ENCODE results near the gene ARNT2. TPM values are rescaled to one million over a fixed set of nuclear protein-coding genes. Genes with fewer than 3 reads are reported as not detected.
A peak's percentile ranks its signal among the peaks of the same experiment; 100 is the strongest.
"Not testable (repeated sequence)": the region's sequence is repeated elsewhere in the genome, so short reads cannot be mapped to it uniquely, and the experiment has no call there.

Gene ARNT2
- total RNA-seq, 1 experiment from 2014 or later = 3.1 TPM

DNA sequence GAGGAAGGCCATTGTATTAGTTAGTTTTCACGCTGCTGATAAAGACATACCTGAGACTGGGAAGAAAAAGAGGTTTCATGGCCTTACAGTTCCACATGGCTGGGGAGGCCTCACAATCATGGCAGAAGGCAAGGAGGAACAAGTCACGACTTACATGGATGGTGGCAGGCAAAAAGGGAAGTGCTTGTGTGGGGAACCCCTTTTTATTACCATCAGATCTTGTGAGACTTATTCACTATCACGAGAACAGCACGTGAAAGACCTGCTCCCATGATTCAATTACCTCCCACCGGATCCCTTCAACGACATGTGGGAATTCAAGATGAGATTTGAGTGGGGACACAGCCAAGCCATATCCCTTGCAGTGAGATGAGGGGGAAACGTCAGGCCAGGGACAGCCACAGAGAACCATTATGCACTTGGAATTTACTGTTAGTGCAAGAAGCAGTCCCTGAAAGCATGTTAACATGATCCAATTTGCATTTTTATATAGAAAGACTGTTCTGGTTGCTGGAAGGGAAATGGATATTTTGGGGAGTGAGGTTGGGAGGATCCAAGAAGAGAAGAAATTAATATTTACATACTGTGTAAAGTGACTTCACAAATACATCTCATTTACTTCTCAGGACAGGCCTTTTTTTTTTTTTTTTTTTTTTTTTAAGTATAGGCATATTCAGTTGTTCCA lies 87.1 kb downstream of the ARNT2 start:
- DNase-seq (ENCODE audit: low read depth) = no peak

DNA sequence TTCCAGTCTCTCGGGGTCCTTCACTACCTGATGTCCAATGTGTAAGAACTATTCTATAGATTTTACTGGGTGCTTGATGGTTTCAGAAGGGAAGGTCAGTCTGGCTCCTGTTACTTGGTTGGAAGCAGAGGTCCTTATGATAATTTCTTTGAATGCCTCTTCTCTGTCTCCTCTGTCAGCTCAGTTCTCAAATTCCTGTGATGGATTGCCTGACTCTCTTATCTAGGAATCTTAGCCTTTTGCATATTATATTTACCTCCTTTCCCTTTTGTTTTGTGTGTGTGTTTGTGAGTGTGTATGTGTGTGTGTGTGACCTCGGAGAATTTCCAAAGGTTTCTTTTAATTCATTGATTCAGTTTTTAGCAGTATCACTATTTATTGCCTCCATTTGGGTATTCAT lies 88.2 kb downstream of the ARNT2 start:
- no peak for DNase-seq (ENCODE audit: low read depth)

DNA sequence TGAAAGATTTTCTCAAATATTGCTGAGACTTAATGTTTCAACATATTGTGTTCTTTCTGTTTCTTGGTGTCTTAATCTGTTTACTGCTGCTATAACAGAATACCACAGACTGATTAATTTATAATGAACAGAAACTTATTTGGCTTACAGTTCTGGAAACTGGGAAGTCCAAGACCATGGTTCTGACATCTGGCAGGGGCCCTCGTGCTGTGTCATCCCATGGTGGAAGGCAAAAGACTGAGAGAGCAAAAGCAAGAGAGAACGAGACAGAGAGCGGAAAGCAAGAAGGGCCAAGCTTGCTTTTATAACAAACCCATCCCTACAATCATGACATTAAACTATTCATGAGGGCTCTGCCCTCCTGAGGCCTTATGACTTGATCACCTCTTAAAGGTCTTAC lies 88.7 kb downstream of the ARNT2 start:
- no peak for DNase-seq (ENCODE audit: low read depth)

DNA sequence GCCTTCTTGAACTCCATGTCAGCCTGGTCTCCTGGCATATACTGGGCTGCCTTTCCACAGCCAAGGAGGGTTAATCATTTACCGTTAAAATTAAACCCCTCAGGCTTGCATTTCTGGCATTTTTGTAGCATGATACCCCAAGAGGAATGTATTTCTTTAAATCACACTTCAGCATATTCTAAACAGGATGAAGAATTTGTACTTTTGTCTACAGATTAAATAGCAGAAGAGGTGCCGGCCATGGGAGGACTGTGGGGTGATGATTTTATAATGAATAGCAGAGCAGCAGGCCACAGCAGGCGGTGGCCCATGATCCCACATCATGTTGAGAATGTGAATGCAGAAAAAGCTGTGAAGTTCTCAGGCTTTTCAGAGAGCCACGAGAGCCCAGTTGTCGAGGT lies 90.2 kb downstream of the ARNT2 start:
- peak; percentile 85 for DNase-seq (ENCODE audit: low read depth)

DNA sequence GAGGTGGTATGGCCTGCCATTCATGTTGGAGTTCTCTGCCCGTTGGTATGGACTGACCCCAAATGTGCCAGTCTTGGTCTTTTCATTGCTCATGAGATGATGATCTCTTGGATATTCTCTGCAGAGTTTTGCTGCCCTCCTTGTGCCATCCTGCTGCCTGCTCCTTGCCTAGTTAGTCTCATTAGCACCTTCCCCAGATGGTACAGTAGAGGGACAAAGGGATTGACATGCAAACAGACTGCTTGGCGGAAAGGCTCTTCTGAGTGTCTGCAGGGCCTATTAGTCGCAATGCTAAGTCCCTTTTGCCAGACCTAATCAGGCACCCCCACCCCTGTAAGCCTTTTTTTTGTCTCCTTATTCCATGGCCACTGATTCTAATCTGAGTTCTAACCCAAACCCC lies 90.6 kb downstream of the ARNT2 start:
- no peak for DNase-seq (ENCODE audit: low read depth)

DNA sequence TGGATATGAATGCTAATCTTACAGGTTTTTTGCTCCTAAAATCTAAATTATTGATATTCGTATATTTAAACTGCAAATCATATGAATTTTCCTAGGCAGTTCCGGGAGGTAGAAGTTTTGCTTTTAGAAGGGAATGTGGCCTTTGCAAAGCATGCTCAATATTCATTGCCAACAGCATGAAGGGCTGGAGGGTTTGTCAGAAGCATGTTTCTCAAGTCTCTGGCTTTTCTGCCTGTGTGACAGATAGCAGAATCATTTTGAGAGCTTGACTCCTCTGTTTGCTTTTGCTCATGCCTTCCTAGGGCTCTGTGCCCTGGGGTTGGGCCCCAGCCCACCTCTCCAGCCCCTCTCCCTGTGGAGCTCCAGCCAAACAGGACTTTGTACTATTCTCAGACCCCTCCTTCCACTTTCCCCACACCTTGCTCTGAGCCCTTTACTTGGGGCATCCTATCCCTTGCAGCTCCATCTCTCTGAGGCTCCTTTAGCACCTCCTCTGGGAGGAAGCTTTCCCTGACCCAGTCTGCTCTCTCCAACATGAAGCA lies 91.3 kb downstream of the ARNT2 start:
- DNase-seq (ENCODE audit: low read depth) = no peak

DNA sequence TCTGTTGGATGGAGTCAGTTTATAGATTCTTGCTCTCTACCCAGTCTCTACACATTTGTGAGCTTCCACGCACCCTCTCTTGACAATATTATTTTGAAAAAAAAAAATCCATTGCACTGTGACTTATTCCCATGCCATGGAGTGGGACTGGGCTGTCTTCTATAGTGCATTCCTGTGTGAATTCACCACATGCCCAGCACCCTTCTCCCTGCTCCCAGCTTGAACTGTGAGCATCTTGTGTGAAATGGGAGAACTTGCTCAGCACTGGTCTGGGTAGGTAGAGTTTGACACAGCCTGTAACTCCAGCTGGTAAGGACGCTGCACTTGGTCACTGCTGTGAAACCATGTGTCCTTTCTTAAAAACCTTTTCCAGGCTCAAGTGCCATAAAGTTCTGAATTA lies 91.9 kb downstream of the ARNT2 start:
- DNase-seq (ENCODE audit: low read depth) = no peak

DNA sequence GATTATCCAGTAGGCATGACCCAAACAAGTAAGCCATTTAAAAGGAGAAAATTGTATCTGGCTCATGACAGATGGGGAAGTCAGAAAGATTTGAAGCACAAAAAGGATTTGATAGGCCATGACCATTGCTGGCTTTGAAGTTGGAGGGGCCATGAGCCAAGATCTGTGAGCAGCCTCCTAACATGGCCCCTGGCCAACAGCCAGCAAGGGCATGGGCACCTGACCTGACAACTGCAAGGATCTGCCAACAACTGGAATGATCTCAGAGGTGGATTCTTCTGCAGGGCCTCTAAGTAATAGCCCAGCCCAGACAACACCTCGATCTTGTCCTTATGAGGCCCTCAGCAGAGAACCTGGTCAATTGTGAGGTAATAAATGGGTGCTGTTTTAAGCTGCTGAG lies 93.0 kb downstream of the ARNT2 start:
- DNase-seq (ENCODE audit: low read depth) = no peak

DNA sequence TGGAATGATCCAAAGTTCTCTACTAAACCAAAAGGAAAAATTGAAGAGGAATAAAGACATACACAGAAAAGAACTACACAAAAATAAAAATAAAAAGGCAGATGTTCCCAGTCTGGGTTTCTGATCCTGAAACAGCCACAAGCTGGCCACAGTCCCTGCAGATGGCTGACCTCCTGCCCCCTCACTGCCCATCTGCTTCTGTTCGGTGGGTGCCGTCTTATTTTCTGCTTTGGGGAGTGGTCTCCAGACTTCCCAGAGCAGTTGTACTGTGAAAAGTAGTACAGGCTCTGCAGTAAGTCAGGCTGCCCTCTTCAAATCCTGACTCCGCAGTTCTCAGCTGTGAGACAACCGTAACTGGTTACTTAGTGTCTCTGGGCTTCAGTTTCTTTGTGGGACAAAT lies 94.5 kb downstream of the ARNT2 start:
- DNase-seq (ENCODE audit: low read depth) = no peak

DNA sequence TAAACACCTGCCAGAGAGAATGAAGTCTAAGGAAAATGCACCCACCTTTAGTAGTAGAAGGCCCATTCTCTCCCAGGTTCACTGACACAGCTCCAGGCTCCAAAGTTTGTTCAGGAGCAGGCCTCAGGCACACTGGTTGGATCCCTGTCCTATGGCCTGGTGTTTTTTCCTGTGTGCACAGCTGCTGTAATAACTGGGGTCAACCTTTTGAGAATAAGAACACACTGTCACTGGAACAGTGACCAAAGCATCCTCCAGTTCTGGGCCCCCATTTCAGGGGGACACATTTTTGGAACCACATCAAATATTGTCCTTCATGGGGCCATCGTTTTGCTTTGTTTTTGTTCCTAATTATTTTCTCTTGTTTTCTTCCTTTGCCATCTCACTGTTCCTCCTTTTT lies 95.8 kb downstream of the ARNT2 start:
- DNase-seq (ENCODE audit: low read depth) = no peak

DNA sequence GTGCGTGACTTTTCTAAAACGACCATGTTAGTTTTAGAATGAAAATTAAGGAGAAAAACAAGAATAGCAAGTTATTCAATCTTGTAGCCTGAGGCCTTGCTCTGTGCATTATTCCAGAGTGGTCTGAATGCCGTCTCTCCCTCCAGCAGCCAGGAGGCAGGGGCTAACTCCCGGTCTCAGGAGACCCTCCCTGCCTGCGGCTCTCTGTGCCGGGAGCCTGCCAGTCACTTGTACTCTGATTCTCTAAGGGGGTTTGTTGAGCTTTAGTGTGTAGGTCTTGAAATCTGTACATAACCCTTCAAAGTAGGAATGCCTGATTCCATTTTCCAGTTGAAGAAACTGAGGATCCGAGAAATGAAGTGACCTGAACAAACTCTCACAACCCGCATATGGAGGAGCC lies 97.3 kb downstream of the ARNT2 start:
- DNase-seq (ENCODE audit: low read depth) = no peak

DNA sequence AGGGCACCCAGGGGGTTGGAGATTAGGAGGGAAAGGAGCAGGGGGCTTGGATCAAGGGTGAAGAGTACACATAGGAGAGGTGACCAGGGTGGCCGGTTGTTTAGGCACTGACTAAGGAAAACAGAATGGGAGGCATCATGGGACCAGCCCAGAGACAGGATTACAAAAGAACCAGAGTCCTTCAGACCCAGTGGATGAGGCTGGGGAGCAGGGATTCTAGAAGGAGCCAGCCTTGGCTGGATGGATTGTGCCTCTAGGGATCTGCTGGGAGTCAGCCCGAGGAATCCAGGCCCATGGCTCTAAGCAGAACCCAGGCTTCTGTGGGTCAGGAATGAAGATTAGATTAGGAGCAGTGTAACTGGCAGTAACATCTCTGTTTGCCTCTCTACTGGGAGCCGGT lies 98.6 kb downstream of the ARNT2 start:
- no peak for DNase-seq (ENCODE audit: low read depth)

DNA sequence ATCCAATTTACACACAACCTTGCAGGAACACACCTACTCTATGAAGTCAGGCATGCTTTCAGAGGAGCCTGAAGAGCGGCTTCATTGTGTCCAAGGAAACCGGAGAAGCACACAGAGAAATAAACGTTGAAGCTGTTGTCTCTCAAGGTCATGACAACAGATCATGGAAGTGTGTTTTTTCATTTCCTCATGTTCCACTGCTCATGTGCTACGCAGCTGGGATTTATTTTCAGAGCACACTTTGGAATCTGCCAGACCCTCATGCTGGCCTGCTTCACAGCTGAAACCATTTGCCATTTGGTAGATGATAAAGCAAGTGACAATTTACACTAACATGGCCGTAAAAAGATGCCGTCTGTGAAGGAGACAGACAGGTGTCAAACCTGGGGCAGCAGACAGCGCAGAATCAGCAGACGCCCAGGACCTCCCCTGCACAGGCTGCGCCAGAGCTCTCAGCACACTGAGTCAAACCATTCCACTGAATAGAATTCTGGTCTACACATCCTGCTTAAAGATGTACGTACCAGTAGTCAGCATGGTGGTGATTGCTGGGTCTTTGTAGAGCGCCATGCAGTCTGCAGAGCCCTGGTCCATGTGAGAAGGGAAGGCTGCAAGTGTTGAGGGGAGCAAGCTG lies 99.3 kb downstream of the ARNT2 start:
- DNase-seq (ENCODE audit: low read depth) = no peak

DNA sequence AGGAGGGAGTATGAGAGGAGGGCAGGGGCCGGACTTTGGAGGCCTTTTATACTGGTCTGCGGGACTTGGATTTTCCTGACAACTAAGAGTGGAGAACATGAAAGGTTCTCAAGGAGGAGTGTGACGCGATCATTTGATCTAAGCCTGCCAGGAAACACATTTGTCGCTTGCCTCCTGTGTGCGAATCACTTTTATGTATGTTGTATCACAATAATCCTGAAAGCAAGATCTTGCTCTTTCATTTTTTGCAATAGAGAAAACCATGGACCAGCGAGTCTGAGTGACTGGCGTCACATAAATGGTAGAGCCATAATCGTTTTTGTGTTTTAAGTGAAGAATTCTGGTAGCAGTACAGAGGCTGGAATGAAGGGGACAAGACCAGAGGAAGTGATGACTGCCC lies 100.7 kb downstream of the ARNT2 start:
- DNase-seq (ENCODE audit: low read depth) = no peak

DNA sequence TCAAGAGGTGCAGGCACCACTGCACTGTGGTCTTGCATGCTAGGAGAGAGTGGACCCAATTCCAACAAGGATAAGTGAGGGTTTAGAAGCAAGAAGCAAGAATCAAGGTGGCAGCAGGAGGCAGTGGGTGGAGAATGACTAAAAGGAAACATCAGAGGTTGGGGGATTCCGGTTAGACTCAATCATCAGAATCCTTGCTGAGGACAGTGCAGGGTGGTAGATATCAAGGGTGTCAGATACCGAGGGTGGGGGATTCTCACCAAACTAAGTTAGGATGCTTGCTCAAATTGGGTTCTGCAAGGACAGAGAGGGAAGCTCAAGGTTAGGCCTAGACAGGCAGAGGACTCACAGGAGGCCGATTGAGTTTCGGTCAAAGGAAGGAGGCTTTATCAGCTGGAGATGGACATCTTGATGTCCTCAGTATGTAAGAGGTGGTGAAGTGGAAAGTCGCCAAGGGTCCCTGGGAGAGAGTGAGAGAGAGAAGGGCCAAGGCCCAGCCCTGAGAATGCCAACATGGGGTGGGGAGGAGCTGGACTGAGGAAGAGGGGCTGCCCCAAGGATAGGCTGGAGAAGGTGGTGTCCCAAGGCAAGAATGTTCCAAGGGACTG lies 102.2 kb downstream of the ARNT2 start:
- DNase-seq (ENCODE audit: low read depth) = no peak

DNA sequence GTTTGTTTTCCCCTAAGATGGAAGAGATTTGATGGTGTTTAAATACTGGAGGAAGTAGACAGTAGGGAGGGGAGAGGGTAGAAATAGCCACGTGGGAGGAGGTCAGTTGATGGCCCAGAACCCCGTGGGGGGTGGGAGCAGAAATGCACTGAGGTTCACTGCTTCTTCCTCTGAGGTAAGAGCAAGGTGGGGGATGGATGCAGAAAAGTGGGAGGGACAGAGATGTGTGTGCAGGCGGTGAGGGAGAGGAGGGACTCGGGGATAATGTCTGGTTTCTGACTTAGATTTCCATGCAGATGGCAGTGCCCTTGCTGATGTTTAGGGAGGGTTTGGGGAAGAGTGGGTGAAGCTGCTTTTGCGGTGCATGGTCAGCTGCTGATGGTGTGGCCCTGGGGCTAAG lies 102.9 kb downstream of the ARNT2 start:
- DNase-seq (ENCODE audit: low read depth) = peak; percentile 29

DNA sequence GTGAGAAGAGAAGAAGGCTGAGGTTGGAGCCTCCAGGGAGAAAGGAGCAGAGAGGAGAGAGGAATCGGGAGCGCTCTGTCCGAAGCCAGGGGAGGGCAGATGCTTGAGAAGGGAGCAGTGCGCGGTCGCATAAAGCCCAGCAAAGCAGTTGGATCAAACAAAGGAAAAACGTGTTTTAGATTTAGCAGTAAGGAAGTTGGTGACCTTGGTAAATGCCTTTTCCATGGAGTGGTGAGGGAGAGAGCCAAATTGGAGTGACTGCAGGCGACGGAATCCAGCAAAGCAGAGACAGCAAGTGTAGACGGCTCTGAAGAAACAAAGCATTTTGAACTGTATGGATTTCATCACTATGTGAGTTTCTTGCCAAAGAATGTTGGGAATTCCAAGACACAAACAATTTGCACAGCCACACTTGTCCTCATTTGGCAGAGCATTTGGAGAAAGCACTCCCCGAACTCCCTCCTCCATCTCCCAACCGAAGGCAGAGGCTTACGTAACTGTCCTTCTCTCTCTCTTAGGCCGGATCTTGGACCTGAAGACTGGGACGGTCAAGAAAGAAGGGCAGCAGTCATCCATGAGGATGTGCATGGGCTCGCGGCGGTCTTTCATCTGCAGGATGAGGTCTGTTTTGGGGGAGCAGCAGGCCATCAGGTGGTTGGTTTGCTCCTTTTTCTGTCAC lies 103.6 kb downstream of the ARNT2 start:
- DNase-seq (ENCODE audit: low read depth) = peak; percentile 51

DNA sequence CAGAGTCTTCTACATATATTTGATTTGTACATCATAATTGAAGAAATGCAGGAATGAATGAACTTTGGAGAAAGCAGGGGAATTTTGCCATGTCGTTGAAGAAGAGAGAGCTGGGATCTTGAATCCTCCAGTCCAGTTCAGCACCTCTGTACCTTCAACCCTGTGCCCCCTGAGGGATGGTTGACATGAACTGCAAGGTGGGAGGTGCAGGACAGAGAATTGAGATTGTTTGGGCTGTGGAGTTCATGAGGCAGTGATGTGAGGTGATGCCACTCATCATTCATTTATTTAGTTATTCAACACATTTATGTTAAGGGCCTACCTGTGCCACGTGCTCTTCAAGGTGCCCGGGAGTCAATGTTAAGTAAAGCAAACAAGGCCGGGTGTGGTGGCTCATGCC lies 104.6 kb downstream of the ARNT2 start:
- no peak for DNase-seq (ENCODE audit: low read depth)

DNA sequence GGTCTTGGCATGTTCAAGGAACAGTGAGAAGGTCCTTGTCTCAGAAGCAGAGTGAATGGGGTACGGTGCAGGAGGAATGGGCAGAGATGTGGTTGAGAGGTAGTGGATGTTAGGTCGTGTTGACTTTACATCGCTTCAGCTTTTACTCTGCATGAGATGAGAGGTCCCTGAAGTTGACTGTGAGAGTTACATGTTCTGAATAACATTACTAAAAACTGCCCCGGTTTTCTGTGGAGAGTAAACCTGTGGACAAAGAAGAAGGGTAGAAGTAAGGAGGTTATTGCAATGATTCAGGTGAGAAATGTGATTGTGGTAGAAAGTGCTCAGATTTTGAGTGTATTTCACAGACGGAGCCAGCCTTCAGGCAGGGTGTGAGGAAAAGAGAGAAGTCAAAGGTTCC lies 105.6 kb downstream of the ARNT2 start:
- no peak for DNase-seq (ENCODE audit: low read depth)

DNA sequence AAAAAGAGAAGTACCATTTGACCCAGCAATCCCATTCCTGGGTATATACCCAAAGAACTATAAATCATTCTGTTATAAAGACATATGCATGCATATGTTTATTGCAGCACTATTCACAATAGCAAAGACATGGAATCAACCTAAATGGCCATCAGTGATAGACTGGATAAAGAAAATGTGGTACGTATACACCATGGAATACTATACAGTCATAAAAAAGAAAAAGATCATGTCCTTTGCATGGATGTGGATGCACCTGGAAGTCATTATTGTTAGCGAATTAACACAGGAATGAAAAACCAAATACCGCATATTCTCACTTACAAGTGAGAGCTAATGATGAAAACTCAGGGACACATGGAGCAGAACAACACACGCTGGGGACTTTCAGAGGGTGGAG lies 106.8 kb downstream of the ARNT2 start:
- not testable (repeated sequence) for DNase-seq (ENCODE audit: low read depth)

DNA sequence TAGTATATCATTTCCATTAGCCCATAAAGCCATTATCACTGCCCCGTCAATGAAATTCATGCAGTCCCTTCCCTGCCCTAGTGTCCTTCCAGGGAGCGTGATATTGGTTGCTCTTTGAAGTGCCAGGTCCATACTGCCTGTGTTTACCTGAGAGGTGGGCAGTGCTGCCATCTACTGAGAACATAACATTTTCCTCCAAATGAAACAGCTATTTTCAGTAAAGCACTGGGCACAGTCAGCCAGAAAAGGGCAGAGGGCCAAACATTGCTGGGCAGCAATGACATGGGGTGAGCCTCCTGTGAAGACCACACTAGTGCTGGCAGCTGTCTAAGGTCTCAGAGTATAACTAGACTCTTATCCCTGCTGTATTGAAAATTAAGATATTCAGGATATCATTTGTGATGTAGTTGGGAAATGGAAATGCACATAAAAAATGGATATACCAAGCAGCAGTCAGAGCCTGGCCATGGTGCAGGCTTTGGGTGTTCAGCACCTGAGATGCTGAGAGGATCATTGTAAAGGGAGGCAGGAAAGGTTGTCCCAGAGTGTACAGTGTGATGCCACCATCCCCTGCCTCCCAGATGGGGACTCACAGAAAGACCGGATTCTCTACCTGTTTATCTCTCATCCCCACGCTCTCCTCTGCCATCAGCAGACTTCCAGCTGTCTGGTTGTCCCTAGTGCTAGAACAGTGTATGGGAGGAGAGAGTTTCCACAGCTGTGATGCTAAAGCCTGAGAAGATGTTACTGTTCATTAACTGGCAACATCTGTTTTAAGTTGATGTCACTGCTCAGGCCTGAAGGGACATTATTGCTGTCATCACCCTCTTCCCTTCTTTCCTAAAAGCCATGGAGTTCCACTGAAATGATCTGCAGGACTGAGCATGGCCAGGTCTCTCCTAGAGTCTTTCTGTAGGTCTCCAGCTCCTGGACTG lies 108.8 kb downstream of the ARNT2 start:
- peak; percentile 64 for DNase-seq (ENCODE audit: low read depth)
